Activated T-cell treated with anti-CD3 and anti-CD28 coated beads for 4 hours (primary cell): ENCODE measurements around the gene TCF4.

Experiments used
- DNase-seq: peaks from one replicate; pipeline ENCODE4 v3.0.0-alpha.2; 2020

The TCF4 gene

DNA sequence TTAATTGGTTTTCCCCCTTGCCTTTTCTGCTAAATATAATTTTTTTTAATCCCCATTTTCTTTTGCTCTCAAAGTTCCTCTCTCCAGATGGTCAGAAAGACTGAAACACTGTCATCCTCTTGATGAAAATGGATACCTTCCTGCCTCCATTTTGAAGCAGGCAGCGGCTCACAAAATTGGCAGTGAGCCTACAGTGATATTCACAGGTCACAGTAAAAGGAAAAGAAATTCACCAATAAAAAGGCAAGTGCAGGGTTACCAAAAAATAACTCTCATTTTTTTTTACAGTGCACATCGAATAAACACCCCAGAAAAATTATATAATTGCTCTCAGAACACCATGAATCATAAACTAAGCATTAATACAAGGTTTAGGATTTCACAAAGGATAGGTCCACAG lies 307.5 kb downstream of the TCF4 start:
- no peak for DNase-seq

DNA sequence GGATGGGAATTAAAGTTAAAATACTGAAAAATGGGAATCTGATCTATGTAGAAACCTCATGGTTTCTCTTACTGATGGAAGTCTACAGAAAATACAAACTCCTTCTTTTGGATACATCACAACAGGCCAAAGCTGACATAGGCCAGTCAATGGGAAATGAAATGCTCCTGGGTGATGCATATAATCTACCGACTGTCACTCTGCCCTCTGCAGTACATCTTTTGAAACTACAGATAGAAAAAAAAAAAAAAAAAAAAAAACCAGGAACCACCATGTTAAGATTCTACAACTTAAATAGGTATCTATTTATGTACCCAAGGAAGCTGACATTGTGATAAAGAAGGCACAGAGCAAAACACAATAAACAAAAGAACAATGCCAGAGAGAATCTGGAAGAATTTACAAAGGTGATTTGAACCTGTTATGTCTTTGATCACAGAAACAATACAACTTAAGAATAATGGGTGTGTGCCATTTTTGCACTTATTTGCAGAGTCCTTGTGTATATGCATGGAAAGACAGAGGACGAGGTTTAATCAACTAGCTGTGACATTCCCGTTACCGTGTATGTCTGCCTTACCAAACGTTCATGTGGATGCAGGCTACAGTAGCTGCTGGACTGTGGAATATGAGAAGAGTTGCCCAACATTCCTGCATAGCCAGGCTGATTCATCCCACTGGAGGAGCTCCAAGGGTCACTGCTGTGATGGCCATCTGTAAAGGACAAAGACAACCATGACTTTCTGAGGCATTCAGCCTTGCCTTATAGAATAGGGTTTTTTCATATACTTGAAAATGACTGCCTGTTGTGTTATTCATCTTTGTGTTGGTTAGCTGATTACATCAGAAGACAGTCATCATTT lies 312.7 kb downstream of the TCF4 start:
- DNase-seq = no peak

DNA sequence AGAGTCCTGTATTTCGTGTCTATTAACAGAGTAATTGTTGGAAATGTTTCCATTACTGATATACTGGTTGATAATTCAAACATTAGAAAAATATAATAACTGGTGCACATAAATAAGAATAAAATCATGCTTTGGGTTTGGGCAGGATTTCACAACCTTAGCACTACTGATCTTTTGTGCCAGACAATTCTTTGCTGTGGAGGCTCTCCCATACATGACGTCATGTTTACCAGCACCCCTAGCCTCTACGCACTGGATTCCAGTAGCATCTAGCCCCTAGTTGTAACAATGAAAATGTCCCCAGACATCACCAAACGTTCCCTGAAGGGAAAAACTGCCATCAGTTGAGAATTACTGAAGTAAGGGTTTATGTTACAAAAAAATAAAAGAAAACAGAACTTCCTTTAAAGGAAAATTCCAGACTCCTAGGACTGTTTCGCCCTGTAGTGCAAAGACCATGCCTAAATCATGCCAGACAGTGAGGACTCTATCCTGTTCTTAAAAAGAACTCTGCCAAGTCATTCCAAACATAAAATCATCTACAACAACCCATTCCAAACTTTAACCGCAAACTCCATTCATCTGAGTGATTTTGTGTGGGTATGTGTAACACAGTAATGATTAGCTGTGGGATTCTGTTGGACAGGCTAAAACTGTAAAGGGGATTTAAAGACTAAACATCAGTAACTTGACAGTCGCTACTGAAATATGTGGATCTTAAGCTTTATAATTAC lies 315.3 kb downstream of the TCF4 start:
- no peak for DNase-seq

DNA sequence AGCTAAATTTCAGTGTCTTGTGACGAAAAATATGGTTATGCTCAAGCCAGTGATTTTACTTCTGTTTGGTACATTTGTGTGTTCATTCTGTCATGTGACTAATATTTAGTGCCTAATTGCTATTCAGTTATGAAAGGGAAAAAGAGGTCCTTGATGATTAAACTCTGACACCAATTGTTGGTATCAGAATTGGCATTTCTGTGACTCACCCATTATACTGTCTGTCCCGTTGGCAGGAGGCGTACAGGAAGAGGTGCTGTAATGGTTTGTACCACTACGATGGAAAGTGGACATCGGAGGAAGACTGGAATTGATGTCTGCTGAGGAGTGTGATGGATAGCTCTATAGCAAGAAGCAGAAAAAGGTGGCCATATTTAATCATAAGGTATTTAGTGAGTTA lies 318.4 kb downstream of the TCF4 start:
- DNase-seq = no peak

DNA sequence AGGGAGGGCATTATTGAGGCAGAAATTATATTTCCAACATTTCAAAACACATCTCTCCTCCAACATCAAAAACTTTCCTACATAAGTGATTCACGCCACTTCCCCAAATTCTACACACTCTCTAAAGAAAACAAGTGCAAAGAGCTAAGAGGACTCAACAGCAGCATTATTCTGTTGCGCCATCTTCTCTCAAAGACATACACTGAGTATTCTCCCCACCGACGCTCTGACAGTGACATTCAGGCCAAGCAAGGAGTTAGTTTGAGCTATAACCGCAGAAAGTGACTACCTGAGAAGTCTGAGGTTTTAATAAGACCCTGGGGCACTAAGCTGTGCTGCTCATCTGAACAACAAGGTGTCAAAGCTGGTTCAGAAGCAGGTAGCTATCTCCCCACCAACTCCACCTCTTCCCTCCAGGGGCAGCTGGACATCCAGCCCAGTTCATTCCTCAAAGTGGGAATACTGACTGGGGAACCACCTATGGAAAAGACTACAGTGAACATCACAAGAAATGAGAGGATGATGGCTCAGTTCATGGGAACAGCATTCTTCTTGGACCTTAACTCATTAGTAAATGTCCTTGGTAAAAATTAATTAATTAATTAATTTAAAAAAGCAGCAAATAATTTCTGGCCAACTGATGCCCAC lies 319.2 kb downstream of the TCF4 start:
- DNase-seq = no peak

DNA sequence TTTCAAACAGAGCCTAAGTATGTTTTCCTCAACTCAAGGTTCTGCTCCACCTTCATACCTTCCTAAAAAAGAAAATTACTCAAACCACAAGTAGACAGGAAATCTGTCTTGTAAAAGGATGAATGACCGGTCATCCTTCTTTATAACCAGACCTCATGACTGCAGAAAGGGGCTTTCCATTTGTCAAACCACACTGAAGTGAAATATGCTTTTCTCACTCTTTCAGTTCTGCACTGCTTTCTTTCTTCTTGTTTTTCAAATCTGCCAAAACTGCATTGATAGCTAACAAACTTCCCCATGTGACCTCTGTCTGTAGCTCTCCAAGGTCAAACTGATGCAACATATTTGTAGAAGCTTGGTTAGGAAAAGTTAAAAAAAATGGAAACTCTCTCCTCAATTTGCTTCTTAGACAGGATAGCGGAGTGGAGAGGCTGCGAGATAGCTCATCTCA lies 319.8 kb downstream of the TCF4 start:
- DNase-seq = no peak

DNA sequence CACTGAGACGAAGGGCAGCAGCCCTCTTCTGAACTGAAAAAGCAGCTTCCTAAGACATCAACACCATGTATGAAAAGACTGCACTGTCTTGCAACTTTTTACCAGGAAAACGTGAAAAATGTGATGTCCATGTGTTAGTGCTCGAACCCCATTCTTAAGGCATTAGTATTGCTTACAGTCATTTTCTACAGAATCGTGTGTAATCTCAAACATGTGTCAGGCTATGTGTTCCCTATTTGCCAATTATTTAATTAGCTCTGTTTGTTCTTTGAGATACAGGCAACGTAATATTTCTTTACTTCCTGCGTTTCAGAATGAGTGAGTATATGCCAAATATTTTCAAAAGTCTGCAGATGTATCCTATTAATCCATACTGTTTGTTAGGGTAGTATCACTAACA lies 321.0 kb downstream of the TCF4 start:
- no peak for DNase-seq

DNA sequence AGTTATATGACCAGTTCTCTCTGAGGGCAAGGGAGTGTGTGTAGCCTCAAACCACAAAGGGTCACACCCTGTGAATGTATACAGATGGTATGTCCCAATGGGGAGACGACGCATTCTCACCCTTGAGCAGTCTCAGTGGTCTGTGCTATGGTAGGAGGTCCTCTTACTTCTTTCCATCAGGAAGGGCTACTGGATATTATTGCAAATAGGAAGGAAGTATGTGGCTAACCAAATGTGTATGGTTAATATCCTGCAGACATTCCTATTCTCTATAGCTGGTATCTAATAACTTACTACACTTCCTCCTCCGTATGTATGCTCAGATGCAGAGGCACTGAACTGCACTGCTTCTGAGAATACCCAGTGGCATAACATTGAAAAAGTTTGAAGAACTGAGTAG lies 322.0 kb downstream of the TCF4 start:
- no peak for DNase-seq

DNA sequence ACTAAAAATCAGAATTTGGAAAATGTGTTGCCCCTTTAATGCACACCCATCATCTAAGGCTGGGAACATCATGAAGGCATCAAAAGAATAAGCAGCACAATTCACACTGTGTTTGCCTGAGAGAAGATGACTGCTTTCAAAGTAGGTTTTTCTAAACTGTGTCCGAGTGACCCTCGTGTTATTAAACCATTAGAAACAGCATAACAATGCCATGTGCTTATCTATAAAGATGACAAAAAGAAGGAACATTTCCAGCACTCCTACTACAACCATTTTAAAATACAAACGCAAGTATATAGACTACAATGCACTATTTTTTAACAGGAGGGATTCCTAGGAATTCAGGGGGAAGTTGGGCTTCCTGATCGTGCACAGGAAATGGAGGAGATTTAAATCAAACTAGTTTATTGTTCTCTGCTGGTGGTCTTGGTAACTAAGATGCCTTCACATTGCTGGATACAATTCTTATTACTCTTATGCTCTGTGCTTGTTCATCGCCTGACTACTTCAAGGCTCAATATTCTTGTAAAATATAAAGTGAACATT lies 322.8 kb downstream of the TCF4 start:
- no peak for DNase-seq

- no peak for DNase-seq
These were observed 323.9 kb downstream of the TCF4 start for GRCh38 chr18:55264108-55264507.

DNA sequence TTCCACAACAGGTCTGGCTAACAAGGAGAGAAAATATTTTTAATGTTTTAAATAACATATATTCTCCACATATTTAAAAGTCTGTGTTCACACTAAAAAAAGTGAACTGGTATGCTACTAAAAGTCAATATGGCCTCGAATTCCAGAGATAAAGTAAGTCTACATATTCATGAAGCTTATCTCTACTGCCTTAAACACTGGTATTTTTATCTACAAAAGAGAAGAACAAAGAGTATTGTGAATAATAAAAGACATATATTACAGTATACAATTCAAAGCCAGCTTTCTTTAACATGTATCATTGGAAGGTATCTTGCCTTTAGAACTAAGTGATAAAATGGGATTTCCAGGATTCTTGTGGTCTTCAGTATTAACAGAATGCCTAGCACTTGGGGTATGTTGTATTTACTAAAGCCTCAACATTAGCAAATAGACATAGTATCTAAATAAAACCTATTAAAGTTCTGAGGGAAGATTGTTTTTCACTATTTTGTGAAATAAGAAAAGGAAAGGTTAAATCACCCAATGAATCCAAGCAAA lies 325.9 kb downstream of the TCF4 start:
- no peak for DNase-seq

DNA sequence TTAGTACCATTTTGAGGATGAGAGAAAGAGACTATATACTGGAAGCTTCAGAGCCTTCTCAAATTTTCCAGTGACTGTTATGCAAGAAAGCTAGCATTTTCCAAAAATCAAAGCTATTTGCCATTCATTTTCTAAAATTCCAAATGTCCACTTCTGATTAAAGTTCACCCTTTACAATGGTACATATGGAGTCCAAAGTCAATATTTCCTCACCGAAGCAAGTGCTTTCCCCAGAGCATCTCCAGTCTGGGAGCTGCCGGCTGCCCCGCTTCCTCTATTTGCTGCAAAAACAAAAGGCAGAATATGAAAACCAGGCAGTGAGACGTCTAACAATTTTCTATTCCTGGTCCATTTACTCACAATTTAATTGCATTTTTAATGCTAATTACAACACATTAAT lies 326.7 kb downstream of the TCF4 start:
- no peak for DNase-seq

DNA sequence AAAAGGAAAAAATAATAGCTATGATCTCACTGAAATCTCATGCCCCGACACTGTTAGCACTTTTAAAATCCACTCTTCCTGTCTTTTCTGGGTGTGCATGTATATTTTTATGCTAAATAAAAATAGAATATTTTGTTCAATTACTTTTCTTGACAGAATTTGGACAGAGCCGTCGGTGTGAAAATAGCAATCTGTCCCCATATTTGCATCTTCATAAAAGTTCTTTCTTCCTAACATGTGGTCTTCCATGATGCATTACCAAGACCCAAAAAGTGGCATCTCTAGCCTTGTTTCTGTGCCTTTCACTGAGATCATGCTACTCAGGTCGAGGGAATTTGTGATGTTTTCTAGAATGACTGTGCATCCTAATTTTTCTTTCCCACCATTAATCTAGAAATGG lies 329.9 kb downstream of the TCF4 start:
- no peak for DNase-seq

- DNase-seq = no peak
These were observed 331.1 kb downstream of the TCF4 start for GRCh38 chr18:55256929-55257289.

GRCh38 chr18:55256226-55256928 lies 331.6 kb downstream of the TCF4 start:
- DNase-seq = no peak

DNA sequence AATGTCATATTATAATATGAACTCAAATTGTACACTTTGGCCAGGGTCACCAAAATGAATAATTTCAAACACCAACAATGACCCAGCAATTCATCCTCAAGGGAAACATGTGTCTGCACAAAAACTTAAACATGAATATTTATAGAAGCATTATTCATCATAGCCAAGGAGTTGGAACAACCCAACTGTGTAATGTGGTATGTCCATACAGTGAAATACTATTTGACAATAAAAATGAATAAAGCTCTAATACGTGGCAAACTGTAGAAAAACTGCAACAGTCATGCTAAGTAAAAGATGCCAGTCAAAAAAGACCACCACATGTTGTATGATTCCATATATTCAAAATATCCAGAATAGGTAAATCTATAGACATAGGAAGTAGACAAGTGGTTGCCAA lies 334.2 kb downstream of the TCF4 start:
- no peak for DNase-seq

DNA sequence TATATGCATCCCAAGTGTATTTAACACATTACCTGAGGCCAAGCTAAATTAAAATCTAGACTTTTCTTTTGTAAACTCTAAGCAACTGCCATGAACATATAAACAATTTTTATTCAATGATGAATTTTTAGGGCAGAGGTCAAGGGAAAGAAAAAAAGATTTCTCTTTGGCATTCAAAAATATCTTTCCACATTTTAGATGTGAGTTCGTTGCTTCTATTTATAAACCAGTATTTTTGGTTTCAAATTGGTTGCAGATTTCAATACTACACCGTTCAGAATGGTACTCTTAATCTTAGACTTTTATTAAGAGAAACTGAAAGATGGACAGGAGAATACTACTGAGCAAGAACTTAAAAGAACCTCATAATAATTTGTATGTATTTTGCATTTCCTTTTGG lies 335.1 kb downstream of the TCF4 start:
- DNase-seq = no peak

- DNase-seq = no peak
These were observed 335.8 kb downstream of the TCF4 start for GRCh38 chr18:55252053-55252675.

GRCh38 chr18:55251254-55251971 lies 336.6 kb downstream of the TCF4 start:
- DNase-seq = no peak

- DNase-seq = no peak
These were observed 337.2 kb downstream of the TCF4 start for GRCh38 chr18:55250768-55251173.

DNA sequence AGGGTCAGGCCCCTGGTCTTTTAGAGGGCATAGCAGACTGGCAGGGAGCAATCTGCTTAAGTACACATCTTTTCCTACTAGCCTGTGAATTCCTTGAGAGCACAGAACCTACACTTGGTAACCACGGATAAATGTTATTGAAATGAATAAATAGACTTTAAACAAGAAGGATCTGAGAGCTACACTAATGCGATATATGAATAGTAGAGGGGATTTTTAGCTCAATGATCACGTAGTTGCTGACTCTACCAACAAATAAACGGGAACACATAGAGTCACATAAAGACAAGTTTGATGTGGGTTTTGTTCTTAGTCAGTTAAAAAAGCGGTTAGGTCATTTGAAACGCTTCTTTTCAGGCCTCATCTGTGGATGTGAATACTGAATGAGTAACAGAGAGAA lies 338.4 kb downstream of the TCF4 start:
- no peak for DNase-seq

- no peak for DNase-seq
These were observed 339.5 kb downstream of the TCF4 start for GRCh38 chr18:55248495-55248894.
